GM19025 (cell line): ENCODE data around the gene ESYT3.
"Not testable (repeated sequence)": the region's sequence is repeated elsewhere in the genome, so short reads cannot be mapped to it uniquely, and the experiment has no call there.

ENCODE experiments used
- ATAC-seq: cut with Tn5 transposase; IDR thresholded peaks from one replicate; pipeline ENCODE4 v1.9.1; 2021; ENCODE audit warnings: mild to moderate bottlenecking, low read depth, moderate library complexity; ENCODE audit not compliant: unreplicated experiment

The ESYT3 gene

GRCh38 chr3:138484672-138485071 lies 50.3 kb downstream of the ESYT3 start:
- ATAC-seq = not testable (repeated sequence)

GRCh38 chr3:138486580-138486979 lies 52.2 kb downstream of the ESYT3 start:
- not testable (repeated sequence) for ATAC-seq

- ATAC-seq = no peak
These were observed 57.6 kb downstream of the ESYT3 start for GRCh38 chr3:138491971-138492370.

- ATAC-seq = no peak
These were observed 58.7 kb downstream of the ESYT3 start for GRCh38 chr3:138492980-138493675.

- no peak for ATAC-seq
These were observed 59.6 kb downstream of the ESYT3 start for GRCh38 chr3:138493804-138494606.

- no peak for ATAC-seq
These were observed 60.2 kb downstream of the ESYT3 start for GRCh38 chr3:138494607-138494929.

GRCh38 chr3:138495638-138496037 lies 61.2 kb downstream of the ESYT3 start:
- not testable (repeated sequence) for ATAC-seq

GRCh38 chr3:138496436-138496835 lies 62.0 kb downstream of the ESYT3 start:
- no peak for ATAC-seq

GRCh38 chr3:138497021-138497420 lies 62.6 kb downstream of the ESYT3 start:
- ATAC-seq = no peak

GRCh38 chr3:138497851-138498250 lies 63.4 kb downstream of the ESYT3 start:
- ATAC-seq = no peak

- ATAC-seq = no peak
These were observed 64.6 kb downstream of the ESYT3 start for GRCh38 chr3:138498991-138499390.

- no peak for ATAC-seq
These were observed 73.1 kb downstream of the ESYT3 start for GRCh38 chr3:138507524-138507923.

- no peak for ATAC-seq
These were observed 75.2 kb downstream of the ESYT3 start for GRCh38 chr3:138509586-138509985.

- no peak for ATAC-seq
These were observed 77.5 kb downstream of the ESYT3 start for GRCh38 chr3:138511945-138512344.

GRCh38 chr3:138513090-138513843 lies 78.9 kb downstream of the ESYT3 start:
- ATAC-seq = peak; percentile 66

- not testable (repeated sequence) for ATAC-seq
These were observed 87.0 kb downstream of the ESYT3 start for GRCh38 chr3:138521445-138521844.
